Activated naive CD4-positive, alpha-beta T cell treated with anti-CD3 and anti-CD28 coated beads for 36 hours (primary cell): ENCODE data around the gene AMIGO1. TPM values are rescaled to one million over a fixed set of nuclear protein-coding genes. Genes with fewer than 3 reads are reported as not detected.
"Not testable (repeated sequence)": the region's sequence is repeated elsewhere in the genome, so short reads cannot be mapped to it uniquely, and the experiment has no call there.

Experiments
- CTCF ChIA-PET: fragments of 350-600 bp; sonication (Branson Sonifier 250); formaldehyde crosslinking; loops from one replicate; lab custom pipeline; 2021; ENCODE audit warnings: antibody characterized with exemption; lab: Charles Lee
- DNase-seq: peaks from one replicate; pipeline ENCODE4 v3.0.0-alpha.2; 2020
- H3K27ac Mint-ChIP-seq: one replicate; pipeline ENCODE4 v1.8.0; 2021; ENCODE audit warnings: mild to moderate bottlenecking, mixed read lengths
- H3K27me3 Mint-ChIP-seq: one replicate; pipeline ENCODE4 v1.8.0; 2021; ENCODE audit warnings: low read depth, mixed read lengths
- H3K36me3 Mint-ChIP-seq: one replicate; pipeline ENCODE4 v1.8.0; 2021; ENCODE audit warnings: low read depth, mixed read lengths
- H3K4me1 Mint-ChIP-seq: one replicate; pipeline ENCODE4 v1.8.0; 2021; ENCODE audit warnings: low read depth, mixed read lengths
- H3K4me3 Mint-ChIP-seq: one replicate; pipeline ENCODE4 v1.8.0; 2021; ENCODE audit warnings: mild to moderate bottlenecking, moderate library complexity, mixed read lengths
- H3K9me3 Mint-ChIP-seq: one replicate; pipeline ENCODE4 v1.8.0; 2021; ENCODE audit warnings: mixed read lengths
- intact Hi-C: fragments of 100-400 bp; cut with micrococcal nuclease; formaldehyde crosslinking; loops from one replicate; pipeline ENCODE4 v1.15.1; 2023
- total RNA-seq, 2 experiments: library from RNA; stranded (reverse); gene quantifications; one replicate each; pipeline ENCODE4 v1.2.3, GENCODE V29; 2021

The AMIGO1 gene
- total RNA-seq, 2 experiments from 2014 or later, result 1.5 to 1.7 TPM

DNA sequence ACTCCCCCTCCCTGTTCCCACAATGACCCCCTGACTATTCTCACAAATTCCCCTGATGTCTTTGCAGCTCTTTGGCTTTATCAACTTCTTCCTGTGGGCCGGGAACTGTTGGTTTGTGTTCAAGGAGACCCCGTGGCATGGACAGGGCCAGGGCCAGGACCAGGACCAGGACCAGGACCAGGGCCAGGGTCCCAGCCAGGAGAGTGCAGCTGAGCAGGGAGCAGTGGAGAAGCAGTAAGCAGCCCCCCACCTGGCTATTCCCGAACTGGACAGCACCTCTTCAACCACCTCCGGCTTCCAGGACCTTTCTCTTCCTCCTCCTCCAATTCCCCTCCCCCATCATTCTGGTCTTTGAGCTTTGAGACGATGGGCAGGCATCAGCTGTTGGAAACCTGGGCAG is 30.2 kb downstream of the AMIGO1 start:
- Mint-ChIP-seq H3K36me3 (no peaks in the 10 kb centered on the region), H3K4me1 (peaks cover 15% of the 10 kb centered on the region), H3K4me3 (no peak overlapping the region), H3K27ac (no peak overlapping the region), H3K27me3 (peaks cover 7% of the 10 kb centered on the region), H3K9me3 (no peaks in the 10 kb centered on the region)
- CTCF ChIA-PET, result interaction anchor here (0.6 to 1.7 kb wide), 3 partner anchors 18 to 321 kb away, joined by 3 to 9 read pairs (median 4); no protein-coding TSS in a partner anchor
- no peak for DNase-seq
- intact Hi-C loops, result no loop called here

DNA sequence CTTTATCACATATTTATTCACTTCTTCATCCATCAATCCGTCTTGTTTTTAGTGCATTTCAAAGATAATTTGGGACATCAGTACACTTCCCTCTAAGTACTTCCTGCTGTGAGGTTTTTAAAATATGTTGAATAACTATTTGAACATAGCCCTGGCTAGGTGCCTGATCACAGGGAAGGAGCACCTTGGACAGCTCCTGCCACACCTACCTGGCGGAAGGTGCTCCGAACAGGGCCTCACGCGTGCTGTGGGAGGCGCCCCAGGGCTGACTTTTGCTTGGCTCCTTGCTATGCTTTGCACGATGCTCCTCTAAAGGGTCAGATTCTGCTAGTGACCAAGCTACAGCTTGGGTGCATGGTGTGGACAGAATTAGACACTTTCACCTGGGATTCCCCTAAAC is 30.7 kb downstream of the AMIGO1 start:
- CTCF ChIA-PET, result interaction anchor here (0.6 to 1.7 kb wide), 4 partner anchors 9 to 54 kb away, joined by 4 to 9 read pairs (median 5); no protein-coding TSS in a partner anchor
- peaks cover 7% of the 10 kb centered on the region for H3K27me3 Mint-ChIP-seq

DNA sequence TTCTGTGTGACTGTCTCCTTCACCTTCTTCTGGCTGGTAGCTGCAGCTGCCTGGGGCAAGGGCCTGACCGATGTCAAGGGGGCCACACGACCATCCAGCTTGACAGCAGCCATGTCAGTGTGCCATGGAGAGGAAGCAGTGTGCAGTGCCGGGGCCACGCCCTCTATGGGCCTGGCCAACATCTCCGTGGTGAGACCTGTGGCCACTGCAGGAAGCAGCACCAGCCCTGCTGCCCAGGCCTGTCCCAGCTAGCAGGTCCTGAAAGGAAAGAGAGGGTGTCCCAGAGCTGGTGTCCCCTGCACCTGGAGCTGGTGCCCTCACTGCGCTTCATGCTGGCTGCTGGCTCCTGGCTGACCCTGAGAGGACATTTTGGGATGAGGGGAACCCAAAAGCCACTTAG is 31.7 kb downstream of the AMIGO1 start:
- peaks cover 9% of the 10 kb centered on the region for H3K27me3 Mint-ChIP-seq
- no peak for DNase-seq

More for the DNA sequence above, 30.7 kb downstream of the AMIGO1 start:
- Mint-ChIP-seq H3K27ac (no peak overlapping the region), H3K4me1 (peaks cover 15% of the 10 kb centered on the region), H3K9me3 (no peaks in the 10 kb centered on the region), H3K36me3 (no peaks in the 10 kb centered on the region), H3K4me3 (no peak overlapping the region)
- DNase-seq, result peak; percentile 69
- intact Hi-C loops, result no loop called here

DNA sequence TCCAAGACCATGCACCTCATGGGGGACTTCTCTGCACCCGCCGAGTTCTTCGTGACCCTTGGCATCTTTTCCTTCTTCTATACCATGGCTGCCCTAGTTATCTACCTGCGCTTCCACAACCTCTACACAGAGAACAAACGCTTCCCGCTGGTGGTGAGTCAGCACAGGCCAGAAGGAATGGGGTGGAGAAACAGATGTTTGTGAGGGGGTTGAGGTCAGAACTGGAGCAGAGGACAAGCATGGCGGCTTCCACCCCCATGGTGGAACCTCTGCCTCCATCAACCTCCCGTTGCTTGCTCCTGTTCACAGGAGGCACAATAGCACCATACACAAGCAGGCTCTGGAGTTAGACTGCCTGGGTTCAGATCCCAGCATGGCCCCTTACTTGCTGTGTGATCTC is 32.7 kb downstream of the AMIGO1 start:
- Mint-ChIP-seq H3K27me3 (peaks cover 12% of the 10 kb centered on the region), H3K9me3 (no peaks in the 10 kb centered on the region), H3K4me1 (no peaks in the 10 kb centered on the region), H3K4me3 (no peak overlapping the region), H3K27ac (no peak overlapping the region), H3K36me3 (no peaks in the 10 kb centered on the region)
- intact Hi-C loops, result no loop called here
- CTCF ChIA-PET, result no interaction called here
- no peak for DNase-seq

More for the DNA sequence above, 31.7 kb downstream of the AMIGO1 start:
- CTCF ChIA-PET, result interaction anchor here (0.6 to 1.3 kb wide), 2 partner anchors 54 to 166 kb away, joined by 3 to 5 read pairs; no protein-coding TSS in a partner anchor
- H3K4me3 Mint-ChIP-seq, result no peak overlapping the region
- no peaks in the 10 kb centered on the region for H3K36me3 Mint-ChIP-seq
- intact Hi-C loops, result no loop called here
- peaks cover 8% of the 10 kb centered on the region for H3K4me1 Mint-ChIP-seq
- H3K9me3 Mint-ChIP-seq, result no peaks in the 10 kb centered on the region
- no peak overlapping the region for H3K27ac Mint-ChIP-seq

DNA sequence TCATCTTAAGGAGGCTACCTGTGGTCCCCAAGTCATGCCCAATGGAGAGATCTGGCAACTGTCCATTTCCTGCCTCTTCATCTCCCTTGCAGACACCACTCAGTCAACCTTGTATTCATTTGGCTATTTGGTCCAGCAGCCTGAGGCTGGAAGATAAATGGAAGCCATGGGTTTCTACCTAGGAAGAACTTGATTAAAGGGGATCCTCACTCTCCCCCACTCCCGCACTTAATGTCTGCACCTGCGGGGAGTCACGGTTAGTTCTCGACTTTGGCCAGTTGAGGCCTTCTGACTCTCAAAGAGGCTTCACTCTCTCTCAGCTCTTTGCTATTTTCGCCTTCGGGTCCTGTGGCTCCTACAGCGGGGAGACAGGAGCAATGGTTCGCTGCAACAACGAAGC is 34.3 kb downstream of the AMIGO1 start:
- Mint-ChIP-seq H3K4me1 (no peaks in the 10 kb centered on the region), H3K4me3 (no peak overlapping the region), H3K27ac (no peak overlapping the region), H3K27me3 (peaks cover 21% of the 10 kb centered on the region), H3K36me3 (no peaks in the 10 kb centered on the region), H3K9me3 (no peaks in the 10 kb centered on the region)
- no peak for DNase-seq
- intact Hi-C loops, result no loop called here
- CTCF ChIA-PET, result interaction anchor here (1.1 to 2.4 kb wide), 2 partner anchors 17 to 57 kb away, joined by 4 to 7 read pairs; no protein-coding TSS in a partner anchor

DNA sequence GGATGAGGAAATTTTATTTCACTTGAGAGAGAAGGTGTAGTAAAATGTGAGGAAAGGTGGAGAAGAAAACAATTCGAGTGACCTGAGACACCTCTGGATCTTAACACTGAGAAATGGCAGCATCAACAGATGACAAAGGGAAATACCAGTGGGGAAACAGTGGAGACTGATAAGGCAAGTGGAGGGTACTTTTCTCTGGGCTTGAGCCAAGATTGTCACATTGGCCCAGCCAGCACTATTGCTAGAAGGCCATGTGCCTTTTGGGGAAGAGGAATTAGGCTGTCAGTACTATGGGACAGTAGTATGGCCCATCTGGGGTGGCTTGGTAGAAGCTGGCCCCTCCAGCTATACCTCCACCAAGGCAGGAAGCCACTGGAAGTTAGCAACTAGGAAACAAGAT is 34.8 kb downstream of the AMIGO1 start:
- intact Hi-C loops, result no loop called here
- Mint-ChIP-seq H3K4me1 (no peaks in the 10 kb centered on the region), H3K36me3 (no peaks in the 10 kb centered on the region), H3K9me3 (no peaks in the 10 kb centered on the region), H3K4me3 (no peak overlapping the region), H3K27me3 (peaks cover 26% of the 10 kb centered on the region), H3K27ac (no peak overlapping the region)
- CTCF ChIA-PET, result interaction anchor here (1.1 to 2.4 kb wide), 2 partner anchors 17 to 58 kb away, joined by 4 to 7 read pairs; no protein-coding TSS in a partner anchor
- no peak for DNase-seq

DNA sequence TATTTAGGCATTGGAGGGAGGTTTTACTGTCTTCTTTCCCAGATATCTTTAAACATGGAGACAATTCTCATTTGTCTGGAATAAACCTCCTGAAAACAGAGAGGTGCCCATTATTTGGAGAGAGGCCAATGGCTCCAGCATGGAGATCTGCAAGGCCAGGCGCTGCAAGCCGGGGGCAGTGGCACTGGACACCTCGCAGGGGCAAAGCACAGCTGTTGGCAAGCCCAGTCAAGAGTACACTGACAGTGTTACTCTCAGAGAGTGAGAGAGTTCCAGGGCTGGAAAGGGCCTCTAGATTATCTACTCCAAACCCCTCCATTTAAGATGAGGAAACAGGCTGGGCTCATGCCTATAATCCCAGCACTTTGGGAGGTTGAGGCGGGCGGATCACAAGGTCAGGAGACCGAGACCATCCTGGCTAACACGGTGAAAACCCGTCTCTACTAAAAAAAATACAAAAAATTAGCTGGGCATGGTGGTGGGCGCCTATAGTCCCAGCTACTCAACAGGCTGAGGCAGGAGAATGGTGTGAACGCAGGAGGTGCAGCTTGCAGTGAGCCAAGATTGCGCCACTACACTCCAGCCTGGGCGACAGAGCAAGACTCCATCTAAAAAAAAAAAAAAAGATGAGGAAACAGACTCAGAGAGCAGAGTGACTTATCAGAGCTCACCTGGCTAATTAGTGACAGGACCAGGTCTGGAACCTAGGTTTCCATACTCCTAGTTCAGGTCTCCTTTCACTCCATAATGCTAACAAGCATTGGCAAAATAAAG is 36.1 kb downstream of the AMIGO1 start:
- H3K4me1 Mint-ChIP-seq, DNase-seq, H3K27ac Mint-ChIP-seq, H3K36me3 Mint-ChIP-seq, intact Hi-C loops, H3K4me3 Mint-ChIP-seq, H3K9me3 Mint-ChIP-seq: not testable (repeated sequence)
- peaks cover 27% of the 10 kb centered on the region for H3K27me3 Mint-ChIP-seq
- CTCF ChIA-PET, result interaction anchor here (0.6 to 2.4 kb wide), 3 partner anchors 19 to 59 kb away, joined by 3 to 7 read pairs (median 4); no protein-coding TSS in a partner anchor

DNA sequence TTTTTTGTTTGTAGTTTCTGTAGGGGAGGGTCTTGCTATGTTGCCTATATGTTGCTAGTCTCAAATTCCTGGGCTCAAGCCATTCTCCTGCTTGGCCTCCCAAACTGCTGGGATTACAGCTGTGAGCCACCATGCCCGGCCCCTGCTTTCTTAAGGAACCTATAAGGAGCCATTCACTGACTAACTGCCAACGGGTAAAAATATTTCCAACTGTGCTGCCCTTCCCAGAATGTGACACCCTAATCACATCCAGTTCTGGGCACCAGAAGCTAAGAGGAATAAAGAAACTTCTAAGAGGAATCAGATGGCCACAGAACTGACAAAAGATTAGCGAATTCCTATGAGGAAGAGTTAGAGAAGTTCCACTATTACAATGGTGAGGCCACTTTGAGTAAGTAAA is 36.7 kb downstream of the AMIGO1 start:
- no peak overlapping the region for H3K4me3 Mint-ChIP-seq
- H3K27me3 Mint-ChIP-seq, result peaks cover 34% of the 10 kb centered on the region
- H3K36me3 Mint-ChIP-seq, result no peaks in the 10 kb centered on the region
- intact Hi-C loops, result no loop called here
- H3K9me3 Mint-ChIP-seq, result no peaks in the 10 kb centered on the region
- H3K27ac Mint-ChIP-seq, result no peak overlapping the region
- DNase-seq, result no peak
- CTCF ChIA-PET, result interaction anchor here (0.7 kb wide), 1 partner anchor 28 kb away, joined by 6 read pairs; no protein-coding TSS in a partner anchor
- peaks cover 4% of the 10 kb centered on the region for H3K4me1 Mint-ChIP-seq

DNA sequence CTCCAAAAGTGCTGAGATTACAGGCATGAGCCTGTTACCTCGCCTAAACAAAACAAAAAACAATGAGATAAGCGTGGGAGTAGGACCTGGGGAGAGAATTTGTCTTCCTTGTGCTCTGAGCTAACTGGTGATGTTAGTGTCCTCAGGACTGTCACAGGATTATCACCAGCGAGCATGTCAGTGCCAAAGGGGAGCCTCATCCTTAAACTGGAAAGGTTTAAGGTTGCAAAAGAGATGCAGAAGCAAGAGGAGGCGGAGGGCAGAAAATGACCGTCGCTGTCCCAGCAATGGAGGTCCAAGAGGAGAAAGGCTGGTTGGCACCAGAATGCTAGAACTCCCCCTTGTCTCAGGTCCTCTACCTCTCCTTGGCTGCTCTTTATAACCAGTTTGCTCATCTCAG is 39.3 kb downstream of the AMIGO1 start:
- H3K27me3 Mint-ChIP-seq, result peaks cover 43% of the 10 kb centered on the region
- intact Hi-C loops, result no loop called here

DNA sequence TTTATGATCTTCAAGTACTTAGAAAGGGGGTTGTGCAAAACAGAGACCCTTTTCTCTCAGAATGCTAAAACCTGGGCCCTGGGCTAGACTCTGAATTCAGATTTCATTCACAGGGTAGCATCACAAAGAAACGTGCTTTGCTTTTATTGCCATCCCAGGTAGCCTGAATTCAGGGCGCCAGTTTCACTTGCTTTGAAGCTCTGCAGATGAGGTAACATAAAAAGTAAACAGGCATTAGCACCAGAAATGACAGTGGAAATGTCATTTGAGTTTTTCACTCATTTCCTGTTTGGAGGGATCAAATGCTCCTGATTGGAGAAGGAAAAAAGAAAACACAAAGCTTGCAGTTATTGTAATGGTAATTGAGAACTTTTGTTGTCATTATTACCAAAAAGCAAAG is 40.6 kb downstream of the AMIGO1 start:
- intact Hi-C loops, result loop anchor here (5.0 kb wide), 1 partner anchor 42 kb away; the partner anchor contains the start of gene PSMA5

More for the DNA sequence above, 39.3 kb downstream of the AMIGO1 start:
- Mint-ChIP-seq H3K4me1 (peaks cover 11% of the 10 kb centered on the region), H3K36me3 (no peaks in the 10 kb centered on the region), H3K27ac (no peak overlapping the region), H3K9me3 (no peaks in the 10 kb centered on the region), H3K4me3 (no peak overlapping the region)
- CTCF ChIA-PET, result interaction anchor here (0.7 kb wide), 1 partner anchor 9 kb away, joined by 5 read pairs; no protein-coding TSS in a partner anchor
- no peak for DNase-seq

DNA sequence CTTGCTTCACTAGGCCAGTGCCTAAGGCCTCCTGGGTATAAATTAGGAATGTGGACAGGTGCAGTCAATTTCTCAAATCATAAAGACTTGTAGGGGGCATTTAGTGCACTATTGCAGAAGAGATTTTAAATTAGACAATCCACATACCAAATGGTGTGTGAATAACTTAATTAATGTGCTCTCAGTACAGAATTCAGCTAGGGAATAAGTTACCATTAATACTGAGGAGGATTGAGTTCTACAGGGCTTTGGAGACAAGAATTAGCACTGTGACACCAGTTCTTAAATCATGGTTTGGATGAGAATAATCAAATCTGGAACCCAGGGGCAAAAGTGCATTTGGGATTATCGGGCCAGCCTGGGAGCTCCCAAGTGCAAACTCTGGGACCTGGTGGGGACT is 41.5 kb downstream of the AMIGO1 start:
- Mint-ChIP-seq H3K4me3 (no peak overlapping the region), H3K27ac (no peak overlapping the region), H3K9me3 (no peaks in the 10 kb centered on the region), H3K4me1 (peaks cover 11% of the 10 kb centered on the region), H3K27me3 (peaks cover 54% of the 10 kb centered on the region), H3K36me3 (no peaks in the 10 kb centered on the region)
- CTCF ChIA-PET, result interaction anchor here (1.3 kb wide), 1 partner anchor 64 kb away, joined by 8 read pairs; no protein-coding TSS in a partner anchor
- intact Hi-C loops, result loop anchor here (5.0 kb wide), 1 partner anchor 41 kb away; the partner anchor contains the start of gene PSMA5
- no peak for DNase-seq

More for the DNA sequence above, 40.6 kb downstream of the AMIGO1 start:
- Mint-ChIP-seq H3K27ac (no peak overlapping the region), H3K27me3 (peaks cover 54% of the 10 kb centered on the region), H3K9me3 (no peaks in the 10 kb centered on the region), H3K4me1 (peaks cover 11% of the 10 kb centered on the region), H3K4me3 (no peak overlapping the region), H3K36me3 (no peaks in the 10 kb centered on the region)
- CTCF ChIA-PET, result interaction anchor here (0.7 kb wide), 1 partner anchor 63 kb away, joined by 3 read pairs; no protein-coding TSS in a partner anchor
- DNase-seq, result no peak

DNA sequence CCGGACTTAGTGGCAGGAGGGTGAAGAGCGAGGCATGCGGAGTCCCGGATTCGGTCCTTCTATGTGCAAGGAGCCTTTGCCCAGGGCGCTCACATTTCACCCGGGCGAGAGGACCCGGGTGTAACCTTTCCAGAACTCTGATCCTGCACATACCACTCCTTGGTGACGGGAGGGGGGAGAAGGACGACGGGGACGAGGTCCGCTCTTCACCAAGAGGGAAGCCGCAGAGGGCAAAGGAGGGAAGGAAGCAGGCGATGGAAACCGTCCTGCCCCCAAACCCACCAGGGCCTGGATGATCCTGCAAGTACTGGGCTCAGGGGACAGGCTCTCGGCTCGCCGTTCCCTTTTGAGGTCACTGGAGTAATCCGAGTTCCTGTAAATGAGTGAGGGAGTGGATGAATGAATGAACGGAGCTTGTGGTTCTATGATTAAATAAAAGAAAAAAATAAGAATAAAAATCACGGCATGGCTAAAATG is 42.2 kb downstream of the AMIGO1 start:
- H3K27ac Mint-ChIP-seq, result no peak overlapping the region
- CTCF ChIA-PET, result interaction anchor here (1.3 kb wide), 1 partner anchor 65 kb away, joined by 8 read pairs; no protein-coding TSS in a partner anchor
- DNase-seq, result no peak
- intact Hi-C loops, result loop anchor here (2.0 to 5.0 kb wide), 2 partner anchors 15 to 40 kb away; partner anchors contain the start of genes ATXN7L2 and PSMA5
- H3K9me3 Mint-ChIP-seq, result no peaks in the 10 kb centered on the region
- peaks cover 11% of the 10 kb centered on the region for H3K4me1 Mint-ChIP-seq
- peaks cover 57% of the 10 kb centered on the region for H3K27me3 Mint-ChIP-seq
- peak overlapping the region; percentile 45 for H3K4me3 Mint-ChIP-seq
- H3K36me3 Mint-ChIP-seq, result no peaks in the 10 kb centered on the region
